ENCODE measurements around the gene ZFYVE28. TPM values are rescaled to one million over a fixed set of nuclear protein-coding genes. Genes with fewer than 3 reads are reported as not detected.

ZFYVE28 gene
- total and polyA plus RNA-seq, 5 experiments from 2014 or later: 5.0 to 12.3 (median 8.5) TPM

- Mint-ChIP-seq H3K4me3 (no peak overlapping the region), H3K27me3 (peaks cover 0 to 1% (median 0%) of the 10 kb centered on the region in 5 donors), H3K27ac (peak overlapping the region in 2 of 10 donors; percentile 42 to 72), H3K4me1 (peaks cover 5 to 8% (median 6%) of the 10 kb centered on the region in 4 donors), H3K36me3 (peaks cover 0 to 6% (median 0%) of the 10 kb centered on the region in 3 donors), H3K9me3 (no peaks in the 10 kb centered on the region)
- peak; percentile 96 to 98 for ATAC-seq
- DNase-seq: peak; percentile 66 to 88 (median 78)
- POLR2A ChIA-PET: interaction anchor here (0.6 to 1.7 kb wide), 7 partner anchors 43 to 249 kb away, joined by 3 to 5 read pairs (median 3); partner anchors contain the start of genes CFAP99 and RNF4
Measured at GRCh38 chr4:2220016-2220630, 198.3 kb downstream of the ZFYVE28 start.

Other genes starting within 250 kb of the ZFYVE28 start
- 10 to 100 TPM; 28.4 to 30.1 TPM for gene HAUS3, start 176.5 kb downstream of the ZFYVE28 start, total RNA-seq
- gene HAUS3, start 176.5 kb downstream of the ZFYVE28 start, polyA plus RNA-seq: 10 to 100 TPM; 16.3 to 22.2 (median 18.8) TPM
- 1 to 10 TPM; 2.9 to 3.8 TPM for gene POLN, start 176.5 kb downstream of the ZFYVE28 start, total RNA-seq
- under 1 TPM in 2 of 3 donors, not detected in 1; 0.44 to 0.55 TPM for gene POLN, start 176.5 kb downstream of the ZFYVE28 start, polyA plus RNA-seq
- 10 to 100 TPM; 41.9 to 44.2 TPM for gene MXD4, start 156.5 kb downstream of the ZFYVE28 start, total RNA-seq
- gene MXD4, start 156.5 kb downstream of the ZFYVE28 start, polyA plus RNA-seq: 10 to 100 TPM; 15.6 to 30.0 (median 20.5) TPM
- not detected for gene CFAP99, start 310 bp upstream of the ZFYVE28 start, total RNA-seq
- under 1 TPM in 1 of 3 donors, not detected in 2; 0.05 TPM for gene CFAP99, start 310 bp upstream of the ZFYVE28 start, polyA plus RNA-seq
- 100 to 1,000 TPM in 1 of 2 experiments, 10 to 100 TPM in 1; 94.2 to 100 TPM for gene RNF4, start 50.5 kb upstream of the ZFYVE28 start, total RNA-seq
- gene RNF4, start 50.5 kb upstream of the ZFYVE28 start, polyA plus RNA-seq: 10 to 100 TPM; 59.8 to 88.3 (median 73.3) TPM
- 10 to 100 TPM; 47.4 to 48.6 TPM for gene FAM193A, start 118.0 kb upstream of the ZFYVE28 start, total RNA-seq
- gene FAM193A, start 118.0 kb upstream of the ZFYVE28 start, polyA plus RNA-seq: 1 to 10 TPM; 1.5 to 4.3 (median 1.7) TPM

Measured in naive thymus-derived CD8-positive, alpha-beta T cell (primary cell).